Mesendoderm (in vitro differentiated cells): ENCODE results near the gene RNF10.
A peak's percentile ranks its signal among the peaks of the same experiment; 100 is the strongest.
"Not testable (repeated sequence)": the region's sequence is repeated elsewhere in the genome, so short reads cannot be mapped to it uniquely, and the experiment has no call there.

Experiments used
- DNase-seq: peaks from one replicate; pipeline ENCODE4 v3.0.0; 2013
- H2AK5ac ChIP-seq: 2 replicates; pipeline ENCODE4 v1.6.1; 2013; ENCODE audit warnings: low read length, inconsistent platforms
- H2BK120ac ChIP-seq: 2 replicates; pipeline ENCODE4 v1.6.1; 2013; ENCODE audit warnings: low read depth, mild to moderate bottlenecking, low read length, moderate library complexity, mixed read lengths
- H2BK15ac ChIP-seq: replicated peaks from 2 replicates; pipeline ENCODE4 v1.6.1; 2013; ENCODE audit warnings: low read depth, mild to moderate bottlenecking, moderate library complexity
- H2BK5ac ChIP-seq: 2 replicates; pipeline ENCODE4 v1.6.1; 2013; ENCODE audit warnings: low read length, inconsistent platforms
- H3K18ac ChIP-seq: 2 replicates; pipeline ENCODE4 v1.6.1; 2013; ENCODE audit warnings: mild to moderate bottlenecking, low read length, mixed read lengths
- H3K23ac ChIP-seq: one replicate; pipeline ENCODE4 v1.6.1; 2013; ENCODE audit warnings: low read length
- H3K27ac ChIP-seq: 2 replicates; pipeline ENCODE4 v1.5.1; 2013; ENCODE audit warnings: low read depth, mild to moderate bottlenecking, inconsistent platforms, low read length, moderate library complexity
- H3K27me3 ChIP-seq: 2 replicates; pipeline ENCODE4 v1.6.1; 2013; ENCODE audit warnings: low read length, control low read depth, mild to moderate bottlenecking, inconsistent platforms; ENCODE audit not compliant: insufficient read depth, poor library complexity
- H3K36me3 ChIP-seq: 2 replicates; pipeline ENCODE4 v1.6.1; 2013; ENCODE audit warnings: low read length, inconsistent platforms; ENCODE audit not compliant: control insufficient read depth, insufficient read depth
- H3K4ac ChIP-seq: one replicate; pipeline ENCODE4 v1.6.1; 2013; ENCODE audit warnings: low read depth, mild to moderate bottlenecking, low read length, moderate library complexity
- H3K4me1 ChIP-seq: 2 replicates; pipeline ENCODE4 v1.6.1; 2013; ENCODE audit warnings: low read depth, low read length, inconsistent platforms; ENCODE audit not compliant: control insufficient read depth
- H3K4me2 ChIP-seq: 2 replicates; pipeline ENCODE4 v1.6.1; 2013; ENCODE audit warnings: low read length
- H3K4me3 ChIP-seq: 2 replicates; pipeline ENCODE4 v1.5.1; 2013; ENCODE audit warnings: mild to moderate bottlenecking, low read length
- H3K56ac ChIP-seq: one replicate; pipeline ENCODE4 v1.6.1; 2013; ENCODE audit warnings: low read length
- H3K79me1 ChIP-seq: 2 replicates; pipeline ENCODE4 v1.6.1; 2013; ENCODE audit warnings: low read length, inconsistent platforms
- H3K79me2 ChIP-seq: 2 replicates; pipeline ENCODE4 v1.6.1; 2013; ENCODE audit warnings: mild to moderate bottlenecking, low read length; ENCODE audit not compliant: control insufficient read depth, insufficient read depth
- H3K9ac ChIP-seq: 2 replicates; pipeline ENCODE4 v1.6.1; 2013; ENCODE audit warnings: low read length, inconsistent platforms
- H4K5ac ChIP-seq: one replicate; pipeline ENCODE4 v1.6.1; 2013; ENCODE audit warnings: low read length
- H4K8ac ChIP-seq: one replicate; pipeline ENCODE4 v1.6.1; 2013; ENCODE audit warnings: low read depth, mild to moderate bottlenecking, control low read depth, low read length, moderate library complexity
- WGBS: extraction: QIAGEN DNeasy Blood & Tissue Kit; methylation state at CpG from one replicate; pipeline ENCODE4 v1.1.7; 2013; ENCODE audit warnings: low lambda C conversion rate, missing lambda C conversion rate; ENCODE audit not compliant: insufficient coverage; ENCODE audit errors: extremely low coverage; 5-methylcytosine and 5-hydroxymethylcytosine counted together

RNF10 gene

GRCh38 chr12:120598674-120599463 is 64.7 kb downstream of the RNF10 start:
- peak; percentile 66 for DNase-seq
- H2BK15ac ChIP-seq: no peak overlapping the region
- H4K5ac ChIP-seq: no peak overlapping the region
- no peaks in the 10 kb centered on the region for H3K79me1 ChIP-seq
- no peak overlapping the region for H3K18ac ChIP-seq
- H3K4me1 ChIP-seq: no peaks in the 10 kb centered on the region
- no peaks in the 10 kb centered on the region for H3K36me3 ChIP-seq
- no peak overlapping the region for H3K23ac ChIP-seq
- no peak overlapping the region for H3K4ac ChIP-seq
- no peak overlapping the region for H3K9ac ChIP-seq
- WGBS: no CpG with 5 or more reads among the region's 13 CpGs
- no peak overlapping the region for H4K8ac ChIP-seq
- no peaks in the 10 kb centered on the region for H3K79me2 ChIP-seq
- no peak overlapping the region for H2BK120ac ChIP-seq
- no peak overlapping the region for H2AK5ac ChIP-seq
- H3K27ac ChIP-seq: no peak overlapping the region
- no peak overlapping the region for H2BK5ac ChIP-seq
- H3K56ac ChIP-seq: no peak overlapping the region
- H3K27me3 ChIP-seq: no peaks in the 10 kb centered on the region
- H3K4me3 ChIP-seq: no peak overlapping the region
- H3K4me2 ChIP-seq: no peak overlapping the region

GRCh38 chr12:120599672-120600552 is 65.8 kb downstream of the RNF10 start:
- no peak overlapping the region for H2BK120ac ChIP-seq
- peak; percentile 18 for DNase-seq
- H3K4me1 ChIP-seq: no peaks in the 10 kb centered on the region
- no peak overlapping the region for H2AK5ac ChIP-seq
- no peak overlapping the region for H4K8ac ChIP-seq
- no peak overlapping the region for H2BK5ac ChIP-seq
- no peaks in the 10 kb centered on the region for H3K79me2 ChIP-seq
- WGBS: no CpG with 5 or more reads among the region's 23 CpGs
- no peak overlapping the region for H4K5ac ChIP-seq
- H3K4me2 ChIP-seq: no peak overlapping the region
- H2BK15ac ChIP-seq: no peak overlapping the region
- no peak overlapping the region for H3K27ac ChIP-seq
- no peak overlapping the region for H3K9ac ChIP-seq
- H3K4me3 ChIP-seq: no peak overlapping the region
- no peak overlapping the region for H3K56ac ChIP-seq
- H3K18ac ChIP-seq: no peak overlapping the region
- no peaks in the 10 kb centered on the region for H3K79me1 ChIP-seq
- H3K27me3 ChIP-seq: no peaks in the 10 kb centered on the region
- no peak overlapping the region for H3K23ac ChIP-seq
- H3K4ac ChIP-seq: no peak overlapping the region
- H3K36me3 ChIP-seq: no peaks in the 10 kb centered on the region

- H3K79me2 ChIP-seq, H3K4ac ChIP-seq, H3K4me1 ChIP-seq, H3K27ac ChIP-seq, H3K18ac ChIP-seq, H2BK120ac ChIP-seq, H3K27me3 ChIP-seq, H3K79me1 ChIP-seq, H3K36me3 ChIP-seq, H3K4me2 ChIP-seq, H2AK5ac ChIP-seq, H3K56ac ChIP-seq, H4K8ac ChIP-seq, H4K5ac ChIP-seq, H3K4me3 ChIP-seq, H3K9ac ChIP-seq, DNase-seq, H3K23ac ChIP-seq, H2BK5ac ChIP-seq, H2BK15ac ChIP-seq: not testable (repeated sequence)
- no CpG with 5 or more reads among the region's 5 CpGs for WGBS
Measured at GRCh38 chr12:120602416-120602815, 68.3 kb downstream of the RNF10 start.

GRCh38 chr12:120610560-120610959 is 76.4 kb downstream of the RNF10 start:
- Histone ChIP-seq H3K27ac (no peak overlapping the region), H3K4me2 (no peak overlapping the region), H4K5ac (no peak overlapping the region), H3K23ac (no peak overlapping the region), H3K18ac (no peak overlapping the region), H3K4ac (no peak overlapping the region), H2BK5ac (no peak overlapping the region), H3K4me1 (no peaks in the 10 kb centered on the region), H3K79me1 (no peaks in the 10 kb centered on the region), H3K79me2 (no peaks in the 10 kb centered on the region), H3K56ac (no peak overlapping the region), H3K27me3 (no peaks in the 10 kb centered on the region), H2BK120ac (no peak overlapping the region), H4K8ac (no peak overlapping the region), H3K36me3 (no peaks in the 10 kb centered on the region), H2AK5ac (no peak overlapping the region), H2BK15ac (no peak overlapping the region), H3K9ac (no peak overlapping the region), H3K4me3 (no peak overlapping the region)
- DNase-seq: no peak
- WGBS: no CpG with 5 or more reads among the region's 4 CpGs

GRCh38 chr12:120611534-120611933 is 77.4 kb downstream of the RNF10 start:
- not testable (repeated sequence) for DNase-seq, H3K79me2 ChIP-seq, H3K4me2 ChIP-seq, H3K23ac ChIP-seq, H3K27ac ChIP-seq, H2AK5ac ChIP-seq, H2BK5ac ChIP-seq, H2BK120ac ChIP-seq, H3K4ac ChIP-seq, H3K18ac ChIP-seq, H3K56ac ChIP-seq, H3K4me3 ChIP-seq, H3K79me1 ChIP-seq, H3K27me3 ChIP-seq, H3K36me3 ChIP-seq, H3K4me1 ChIP-seq, H4K5ac ChIP-seq, H2BK15ac ChIP-seq, H4K8ac ChIP-seq, H3K9ac ChIP-seq
- no CpG with 5 or more reads among the region's 1 CpG for WGBS
